ENCODE measurements around the gene GNG2.

- TF ChIP-seq CTCF (conservative IDR thresholded peaks at IDR 0.05; ENCODE audit: low read depth, low read length): no peak
- TF ChIP-seq EZH2phosphoT487 (IDR thresholded peaks at IDR 0.05; ENCODE audit: borderline replicate concordance, low read length): no peak
Measured at GRCh38 chr14:51901475-51902024, 41.1 kb downstream of the GNG2 start.
